Fibroblast of lung (primary cell): ENCODE data around the gene MRPL19. TPM values are rescaled to one million over a fixed set of nuclear protein-coding genes. Genes with fewer than 3 reads are reported as not detected.

Experiments used
- DNase-seq, 2 donors: peaks; one replicate each; pipeline versions ENCODE4 v3.0.0 to v3.0.0-alpha.2; 2010; ENCODE audit warnings: low read depth in 2 of 2
- H2AFZ ChIP-seq: 2 replicates; pipeline ENCODE4 v1.5.1; 2012; ENCODE audit warnings: low read length, control low read depth, inconsistent platforms
- H3K27ac ChIP-seq: 2 replicates; pipeline ENCODE4 v1.5.1; 2011; ENCODE audit warnings: low read length, control low read depth; ENCODE audit not compliant: insufficient read depth
- H3K27me3 ChIP-seq: 2 replicates; pipeline ENCODE4 v1.5.1; 2011; ENCODE audit warnings: mild to moderate bottlenecking, low read length; ENCODE audit not compliant: control insufficient read depth, insufficient read depth
- H3K36me3 ChIP-seq: 2 replicates; pipeline ENCODE4 v1.5.1; 2011; ENCODE audit warnings: low read length; ENCODE audit not compliant: control insufficient read depth, insufficient read depth
- H3K4me1 ChIP-seq: 2 replicates; pipeline ENCODE4 v1.5.1; 2011; ENCODE audit warnings: low read length; ENCODE audit not compliant: control insufficient read depth, insufficient read depth; ENCODE audit errors: extremely low read depth
- H3K4me2 ChIP-seq: 2 replicates; pipeline ENCODE4 v1.5.1; 2011; ENCODE audit warnings: low read length, control low read depth; ENCODE audit not compliant: insufficient read depth; ENCODE audit errors: extremely low read depth
- H3K4me3 ChIP-seq, 4 experiments: fragments of 200-600 bp in 1 of 4; sonication (generic) in 1 of 4; replicated peaks in 1 of 4; 2 replicates each; pipeline ENCODE4 v1.5.1; 2011 to 2016; ENCODE audit warnings: low read length in 4 of 4, low read depth in 3 of 4, mild to moderate bottlenecking in 3 of 4, control low read depth in 2 of 4, inconsistent platforms in 1 of 4, mixed read lengths in 1 of 4; ENCODE audit not compliant: insufficient read depth in 1 of 4; ENCODE audit errors: control extremely low read depth in 1 of 4
- H3K79me2 ChIP-seq: 2 replicates; pipeline ENCODE4 v1.5.1; 2012; ENCODE audit warnings: mild to moderate bottlenecking, low read length, inconsistent platforms; ENCODE audit not compliant: control insufficient read depth, insufficient read depth
- H3K9ac ChIP-seq: 2 replicates; pipeline ENCODE4 v1.5.1; 2011; ENCODE audit warnings: mild to moderate bottlenecking, low read length, control low read depth; ENCODE audit not compliant: insufficient read depth
- H3K9me3 ChIP-seq: 2 replicates; pipeline ENCODE4 v1.5.1; 2012; ENCODE audit warnings: low read depth, low read length; ENCODE audit not compliant: control insufficient read depth, insufficient read depth
- H4K20me1 ChIP-seq: 2 replicates; pipeline ENCODE4 v1.5.1; 2011; ENCODE audit warnings: low read length; ENCODE audit not compliant: control insufficient read depth, insufficient read depth; ENCODE audit errors: extremely low read depth
- EZH2 ChIP-seq: IDR thresholded peaks from 2 replicates; pipeline ENCODE4 v1.5.1; 2012; ENCODE audit warnings: low read length, control low read depth, mild to moderate bottlenecking; ENCODE audit errors: missing control alignments
- polyA plus RNA-seq, 2 donors: library from polyadenylated mRNA; depleted of rRNA in 1 of 2; stranded (reverse) in 1 of 2; unstranded in 1 of 2; fragments of >200 nt; gene quantifications; 2 replicates each; pipeline ENCODE4 v1.2.1, GENCODE V29; 2011 to 2012; ENCODE audit warnings: missing spikeins in 1 of 2
- total RNA-seq: library from RNA; depleted of rRNA; stranded (reverse); fragments of >200 nt; gene quantifications from 2 replicates; pipeline ENCODE4 v1.2.1, GENCODE V29; 2014
- TF ChIP-seq, protein P1 (sequence below), 2 donors: IDR thresholded peaks in 1 of 2; conservative IDR thresholded peaks in 1 of 2; 1 replicate in 1 of 2; 2 replicates in 1 of 2; pipeline ENCODE4 v1.5.1; 2011 to 2012; ENCODE audit warnings: low read length in 2 of 2, control low read depth in 1 of 2, inconsistent platforms in 1 of 2, low read depth in 1 of 2, mild to moderate bottlenecking in 1 of 2

The MRPL19 gene
- total and polyA plus RNA-seq, 2 donors (not counting 1 experiment from before 2014, with no cell fraction given): 36.2 to 39.3 TPM

DNA sequence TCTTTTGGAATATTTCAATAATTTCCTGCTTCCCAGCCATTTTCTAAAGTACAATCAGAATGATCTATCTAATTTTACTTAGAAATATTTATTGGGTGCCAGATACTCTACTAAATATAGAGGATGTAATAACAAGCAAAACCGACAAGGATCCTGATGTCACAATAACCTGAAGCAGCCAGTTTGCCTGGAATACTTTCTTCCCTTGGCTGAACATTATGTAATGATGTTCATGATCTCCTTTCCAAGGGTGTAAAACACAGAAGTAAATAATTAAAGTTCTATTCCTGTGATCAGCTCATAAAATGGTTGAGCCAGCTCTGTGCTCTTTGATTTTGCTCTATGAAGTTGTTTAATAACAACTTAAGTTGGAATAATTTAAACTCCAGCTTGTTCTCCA, 2.6 kb upstream of the MRPL19 start:
- no peak for TF ChIP-seq EZH2
- TF ChIP-seq, protein P1, sequence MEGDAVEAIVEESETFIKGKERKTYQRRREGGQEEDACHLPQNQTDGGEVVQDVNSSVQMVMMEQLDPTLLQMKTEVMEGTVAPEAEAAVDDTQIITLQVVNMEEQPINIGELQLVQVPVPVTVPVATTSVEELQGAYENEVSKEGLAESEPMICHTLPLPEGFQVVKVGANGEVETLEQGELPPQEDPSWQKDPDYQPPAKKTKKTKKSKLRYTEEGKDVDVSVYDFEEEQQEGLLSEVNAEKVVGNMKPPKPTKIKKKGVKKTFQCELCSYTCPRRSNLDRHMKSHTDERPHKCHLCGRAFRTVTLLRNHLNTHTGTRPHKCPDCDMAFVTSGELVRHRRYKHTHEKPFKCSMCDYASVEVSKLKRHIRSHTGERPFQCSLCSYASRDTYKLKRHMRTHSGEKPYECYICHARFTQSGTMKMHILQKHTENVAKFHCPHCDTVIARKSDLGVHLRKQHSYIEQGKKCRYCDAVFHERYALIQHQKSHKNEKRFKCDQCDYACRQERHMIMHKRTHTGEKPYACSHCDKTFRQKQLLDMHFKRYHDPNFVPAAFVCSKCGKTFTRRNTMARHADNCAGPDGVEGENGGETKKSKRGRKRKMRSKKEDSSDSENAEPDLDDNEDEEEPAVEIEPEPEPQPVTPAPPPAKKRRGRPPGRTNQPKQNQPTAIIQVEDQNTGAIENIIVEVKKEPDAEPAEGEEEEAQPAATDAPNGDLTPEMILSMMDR (conservative IDR thresholded peaks at IDR 0.05 in 1 of 2, IDR thresholded peaks at IDR 0.05 in 1 of 2; ENCODE audit: low read depth in 1 of 2, low read length in 2 of 2): no peak
- DNase-seq: no peak
- H3K27ac ChIP-seq: no peak overlapping the region
- no peak overlapping the region for H3K9ac ChIP-seq
- H3K4me3 ChIP-seq: no peak overlapping the region
- H3K36me3 ChIP-seq: no peaks in the 10 kb centered on the region
- H4K20me1 ChIP-seq: no peaks in the 10 kb centered on the region
- peaks cover 8% of the 10 kb centered on the region for H3K79me2 ChIP-seq
- H2AFZ ChIP-seq: no peak overlapping the region
- peaks cover under 1% of the 10 kb centered on the region for H3K27me3 ChIP-seq
- H3K4me1 ChIP-seq: peaks cover 4% of the 10 kb centered on the region
- H3K9me3 ChIP-seq: no peaks in the 10 kb centered on the region
- no peak overlapping the region for H3K4me2 ChIP-seq

GRCh38 chr2:75645643-75646042, 940 bp upstream of the MRPL19 start:
- H3K36me3 ChIP-seq: no peaks in the 10 kb centered on the region
- no peak overlapping the region for H3K4me3 ChIP-seq
- H3K9me3 ChIP-seq: no peaks in the 10 kb centered on the region
- H3K4me1 ChIP-seq: peaks cover 4% of the 10 kb centered on the region
- H3K9ac ChIP-seq: no peak overlapping the region
- TF ChIP-seq EZH2: no peak
- TF ChIP-seq, protein P1 (conservative IDR thresholded peaks at IDR 0.05 in 1 of 2, IDR thresholded peaks at IDR 0.05 in 1 of 2; ENCODE audit: low read depth in 1 of 2, low read length in 2 of 2): no peak
- no peaks in the 10 kb centered on the region for H3K27me3 ChIP-seq
- DNase-seq: no peak
- no peak overlapping the region for H2AFZ ChIP-seq
- H4K20me1 ChIP-seq: no peaks in the 10 kb centered on the region
- H3K79me2 ChIP-seq: peaks cover 8% of the 10 kb centered on the region
- H3K4me2 ChIP-seq: no peak overlapping the region
- H3K27ac ChIP-seq: no peak overlapping the region

DNA sequence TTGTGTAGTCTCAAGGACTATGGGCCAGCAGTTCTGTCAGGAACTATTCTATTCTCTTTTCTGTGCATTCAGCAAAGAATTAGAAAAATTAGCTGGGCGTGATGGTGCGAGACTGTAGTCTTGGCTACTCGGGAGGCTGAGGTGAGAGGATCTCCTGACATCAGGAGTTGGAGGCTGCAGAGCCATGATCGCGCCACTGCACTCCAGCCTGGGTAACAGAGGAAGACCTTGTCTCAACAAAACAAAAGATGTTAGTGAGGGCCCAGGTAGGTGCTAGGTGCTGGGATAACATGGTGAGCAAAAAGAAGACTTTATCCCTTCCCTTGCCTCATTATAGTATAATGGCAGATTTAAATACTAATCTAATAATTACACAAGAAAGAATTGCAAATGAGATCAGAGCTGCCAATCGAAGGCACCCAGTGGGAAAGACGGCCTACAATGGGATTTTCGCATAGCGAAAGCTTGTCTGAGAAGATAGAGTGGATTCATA, 447 bp upstream of the MRPL19 start:
- H3K9ac ChIP-seq: peak overlapping the region; percentile 13
- no peaks in the 10 kb centered on the region for H4K20me1 ChIP-seq
- H3K9me3 ChIP-seq: no peaks in the 10 kb centered on the region
- H3K4me1 ChIP-seq: no peaks in the 10 kb centered on the region
- no peaks in the 10 kb centered on the region for H3K27me3 ChIP-seq
- H3K4me2 ChIP-seq: peak overlapping the region; percentile 54
- peak overlapping the region; percentile 95 for H2AFZ ChIP-seq
- TF ChIP-seq EZH2: no peak
- TF ChIP-seq, protein P1 (conservative IDR thresholded peaks at IDR 0.05 in 1 of 2, IDR thresholded peaks at IDR 0.05 in 1 of 2; ENCODE audit: low read depth in 1 of 2, low read length in 2 of 2): no peak
- no peaks in the 10 kb centered on the region for H3K36me3 ChIP-seq
- DNase-seq: no peak
- peaks cover 8% of the 10 kb centered on the region for H3K79me2 ChIP-seq
- H3K4me3 ChIP-seq: peak overlapping the region; percentile 95 to 99 (median 97)
- H3K27ac ChIP-seq: peak overlapping the region; percentile 61
